Suprapubic skin (tissue), 4 donors: ENCODE measurements around the gene ATE1.

Experiments used
- EP300 ChIP-seq: sonication (generic); formaldehyde crosslinking; IDR thresholded peaks from one replicate; pipeline ENCODE4 v1.6.1; 2017; ENCODE audit warnings: antibody characterized with exemption
- POLR2A ChIP-seq, 2 donors: fragments of 450-650 bp; IDR thresholded peaks; one replicate each; pipeline ENCODE4 v1.6.1; 2017; ENCODE audit warnings: antibody characterized with exemption in 2 of 2, mild to moderate bottlenecking in 2 of 2, moderate library complexity in 2 of 2
- POLR2AphosphoS5 ChIP-seq, 3 donors: sonication (generic); formaldehyde crosslinking; IDR thresholded peaks; one replicate each; pipeline ENCODE4 v1.6.1; 2017; ENCODE audit warnings: antibody characterized with exemption in 3 of 3
- TF ChIP-seq, protein P1 (sequence below), 2 donors: fragments of 200-600 bp in 1 of 2; fragments of 450-650 bp in 1 of 2; sonication (generic) in 1 of 2; IDR thresholded peaks; one replicate each; pipeline ENCODE4 v1.5.1; 2016 to 2019; ENCODE audit warnings: antibody characterized with exemption in 2 of 2, mild to moderate bottlenecking in 1 of 2, moderate library complexity in 1 of 2

DNA sequence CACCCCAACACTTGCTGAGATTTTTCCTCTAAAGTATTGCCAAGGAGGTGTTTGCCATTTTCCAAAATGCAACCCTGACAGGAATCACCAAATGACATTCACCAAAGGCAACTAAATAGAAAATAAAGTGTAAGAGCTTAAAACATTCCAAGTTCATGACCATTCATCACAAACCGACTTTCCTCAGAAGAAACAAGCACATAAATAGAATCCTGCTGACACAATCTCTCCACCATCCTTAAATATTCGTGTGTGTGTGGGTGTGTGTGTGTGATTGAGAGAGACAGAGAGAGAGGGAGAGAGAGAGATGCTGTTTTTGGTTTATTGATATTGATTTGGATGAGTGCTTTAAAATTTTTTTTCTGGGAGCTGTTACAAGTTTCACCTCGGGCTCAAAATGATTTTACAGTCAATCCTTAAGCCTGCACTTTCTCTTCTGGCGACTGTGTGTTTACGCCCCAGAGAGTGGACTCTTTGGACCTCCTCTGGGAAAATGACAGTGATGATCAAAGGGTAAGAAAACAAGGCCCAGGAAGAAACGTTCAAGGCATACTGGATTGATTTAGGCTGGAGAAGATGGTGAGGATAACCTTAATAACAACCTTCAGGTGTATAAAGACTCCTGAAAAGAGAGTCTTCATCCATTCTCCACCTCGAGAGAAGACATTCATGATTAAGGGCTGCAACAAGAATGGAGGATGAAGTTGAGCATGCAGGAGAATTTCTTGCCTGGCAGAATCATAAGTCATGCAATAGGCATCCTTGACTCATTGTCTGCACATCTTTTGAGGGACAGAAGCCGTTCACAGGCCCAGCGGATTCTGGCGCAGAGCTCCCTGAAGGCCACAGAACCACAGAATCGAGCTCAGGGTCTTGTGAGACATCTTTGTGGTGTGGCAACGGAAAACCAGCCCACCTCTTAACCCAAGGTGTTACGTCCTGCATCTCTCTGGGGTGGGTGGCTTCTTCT, 225.2 kb downstream of the ATE1 start:
- TF ChIP-seq, protein P1, sequence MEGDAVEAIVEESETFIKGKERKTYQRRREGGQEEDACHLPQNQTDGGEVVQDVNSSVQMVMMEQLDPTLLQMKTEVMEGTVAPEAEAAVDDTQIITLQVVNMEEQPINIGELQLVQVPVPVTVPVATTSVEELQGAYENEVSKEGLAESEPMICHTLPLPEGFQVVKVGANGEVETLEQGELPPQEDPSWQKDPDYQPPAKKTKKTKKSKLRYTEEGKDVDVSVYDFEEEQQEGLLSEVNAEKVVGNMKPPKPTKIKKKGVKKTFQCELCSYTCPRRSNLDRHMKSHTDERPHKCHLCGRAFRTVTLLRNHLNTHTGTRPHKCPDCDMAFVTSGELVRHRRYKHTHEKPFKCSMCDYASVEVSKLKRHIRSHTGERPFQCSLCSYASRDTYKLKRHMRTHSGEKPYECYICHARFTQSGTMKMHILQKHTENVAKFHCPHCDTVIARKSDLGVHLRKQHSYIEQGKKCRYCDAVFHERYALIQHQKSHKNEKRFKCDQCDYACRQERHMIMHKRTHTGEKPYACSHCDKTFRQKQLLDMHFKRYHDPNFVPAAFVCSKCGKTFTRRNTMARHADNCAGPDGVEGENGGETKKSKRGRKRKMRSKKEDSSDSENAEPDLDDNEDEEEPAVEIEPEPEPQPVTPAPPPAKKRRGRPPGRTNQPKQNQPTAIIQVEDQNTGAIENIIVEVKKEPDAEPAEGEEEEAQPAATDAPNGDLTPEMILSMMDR (IDR thresholded peaks at IDR 0.05): no peak
- TF ChIP-seq POLR2A (IDR thresholded peaks at IDR 0.05): no peak
- no peak for TF ChIP-seq POLR2AphosphoS5 (IDR thresholded peaks at IDR 0.05)
- no peak for TF ChIP-seq EP300
